ENCODE results near the gene MDM4. TPM values are rescaled to one million over a fixed set of nuclear protein-coding genes. Genes with fewer than 3 reads are reported as not detected.

MDM4 gene
- total RNA-seq, 2 donors from 2014 or later, result 38.0 to 66.9 TPM

GRCh38 chr1:204530932-204531331 is 14.7 kb downstream of the MDM4 start:
- TF ChIP-seq POLR2A (IDR thresholded peaks at IDR 0.05) (no peak), POLR2AphosphoS5 (IDR thresholded peaks at IDR 0.05) (no peak), CTCF (IDR thresholded peaks at IDR 0.05) (no peak)
- no peaks in the 10 kb centered on the region for H3K4me1 ChIP-seq (replicated peaks)
- H3K27ac ChIP-seq, result no peak overlapping the region
- intact Hi-C loops (cut with DNase I), result no loop called here
- no peaks in the 10 kb centered on the region for H3K27me3 ChIP-seq (replicated peaks; ENCODE audit: insufficient read depth)
- H3K4me3 ChIP-seq, result no peak overlapping the region
- no peak for DNase-seq (ENCODE audit: low spot score)
- H3K9me3 ChIP-seq, result no peaks in the 10 kb centered on the region
- H3K36me3 ChIP-seq, result peaks cover 4 to 21% of the 10 kb centered on the region in 2 donors
- 96% methylated on average over 1 of the region's 1 CpG for WGBS

- TF ChIP-seq POLR2AphosphoS5 (IDR thresholded peaks at IDR 0.05) (no peak), CTCF (IDR thresholded peaks at IDR 0.05) (no peak), POLR2A (IDR thresholded peaks at IDR 0.05) (no peak)
- DNase-seq (ENCODE audit: low spot score), result no peak
- H3K36me3 ChIP-seq, result peaks cover 4 to 13% of the 10 kb centered on the region in 2 donors
Observed at GRCh38 chr1:204532832-204533231, 16.6 kb downstream of the MDM4 start.

GRCh38 chr1:204541626-204542025 is 25.4 kb downstream of the MDM4 start:
- 70% methylated on average over 2 of the region's 2 CpGs for WGBS
- DNase-seq (ENCODE audit: low spot score), result no peak
- intact Hi-C loops (cut with DNase I), result no loop called here
- Histone ChIP-seq H3K4me3 (no peak overlapping the region), H3K9me3 (no peaks in the 10 kb centered on the region), H3K27me3 (replicated peaks; ENCODE audit: insufficient read depth) (no peaks in the 10 kb centered on the region), H3K27ac (no peak overlapping the region), H3K4me1 (replicated peaks) (no peaks in the 10 kb centered on the region), H3K36me3 (peaks cover 0 to 6% of the 10 kb centered on the region in 2 donors)
- TF ChIP-seq CTCF (IDR thresholded peaks at IDR 0.05), result no peak
- TF ChIP-seq POLR2AphosphoS5 (IDR thresholded peaks at IDR 0.05), result no peak
- no peak for TF ChIP-seq POLR2A (IDR thresholded peaks at IDR 0.05)

More at GRCh38 chr1:204532832-204533231, 16.6 kb downstream of the MDM4 start:
- Histone ChIP-seq H3K9me3 (no peaks in the 10 kb centered on the region), H3K27me3 (replicated peaks; ENCODE audit: insufficient read depth) (no peaks in the 10 kb centered on the region), H3K27ac (no peak overlapping the region), H3K4me3 (no peak overlapping the region), H3K4me1 (replicated peaks) (no peaks in the 10 kb centered on the region)
- intact Hi-C loops (cut with DNase I), result no loop called here

- H3K4me1 ChIP-seq (replicated peaks), result no peaks in the 10 kb centered on the region
- peaks cover 0 to 6% of the 10 kb centered on the region in 2 donors for H3K36me3 ChIP-seq
- intact Hi-C loops (cut with DNase I), result no loop called here
- no peak for DNase-seq (ENCODE audit: low spot score)
- WGBS, result 91% methylated on average over 2 of the region's 2 CpGs
- no peaks in the 10 kb centered on the region for H3K27me3 ChIP-seq (replicated peaks; ENCODE audit: insufficient read depth)
- no peak overlapping the region for H3K27ac ChIP-seq
- TF ChIP-seq POLR2A (IDR thresholded peaks at IDR 0.05) (no peak), CTCF (IDR thresholded peaks at IDR 0.05) (no peak), POLR2AphosphoS5 (IDR thresholded peaks at IDR 0.05) (no peak)
- no peak overlapping the region for H3K4me3 ChIP-seq
- H3K9me3 ChIP-seq, result no peaks in the 10 kb centered on the region
Observed at GRCh38 chr1:204544321-204544720, 28.1 kb downstream of the MDM4 start.

- TF ChIP-seq CTCF (IDR thresholded peaks at IDR 0.05) (no peak), POLR2A (IDR thresholded peaks at IDR 0.05) (no peak), POLR2AphosphoS5 (IDR thresholded peaks at IDR 0.05) (no peak)
- intact Hi-C loops (cut with DNase I), result no loop called here
- Histone ChIP-seq H3K4me3 (no peak overlapping the region), H3K4me1 (replicated peaks) (no peaks in the 10 kb centered on the region), H3K27ac (no peak overlapping the region), H3K27me3 (replicated peaks; ENCODE audit: insufficient read depth) (no peaks in the 10 kb centered on the region), H3K36me3 (peaks cover 0 to 6% of the 10 kb centered on the region in 2 donors), H3K9me3 (no peaks in the 10 kb centered on the region)
- WGBS, result 92% methylated on average over 2 of the region's 2 CpGs
- DNase-seq (ENCODE audit: low spot score), result no peak
Observed at GRCh38 chr1:204545202-204545601, 29.0 kb downstream of the MDM4 start.

Measured in prostate gland (tissue), 2 donors.